BJ (cell line): ENCODE measurements around the gene TEX261. TPM values are rescaled to one million over a fixed set of nuclear protein-coding genes. Genes with fewer than 3 reads are reported as not detected.
"Not testable (repeated sequence)": the region's sequence is repeated elsewhere in the genome, so short reads cannot be mapped to it uniquely, and the experiment has no call there.

ENCODE experiments used
- CTCF ChIA-PET: fragments of 350-600 bp; formaldehyde crosslinking; extraction: SDS; loops from one replicate; lab custom pipeline; 2021; ENCODE audit warnings: antibody characterized with exemption, inconsistent platforms; lab: Yijun Ruan, JAX
- POLR2A ChIA-PET: fragments of 300-600 bp; sonication (Branson Sonifier 250); formaldehyde crosslinking; extraction: SDS; loops from one replicate; lab custom pipeline; 2021; ENCODE audit warnings: antibody characterized with exemption; lab: Charles Lee
- DNase-seq: peaks from one replicate; pipeline ENCODE4 v3.0.0-alpha.2; 2011; ENCODE audit warnings: low read depth
- H3K27me3 ChIP-seq: 2 replicates; pipeline ENCODE4 v1.6.0; 2011; ENCODE audit warnings: low read length; ENCODE audit not compliant: control insufficient read depth, insufficient read depth
- H3K36me3 ChIP-seq: 2 replicates; pipeline ENCODE4 v1.5.1; 2011; ENCODE audit warnings: low read length; ENCODE audit not compliant: control insufficient read depth, insufficient read depth
- H3K4me3 ChIP-seq: 2 replicates; pipeline ENCODE4 v1.5.1; 2011; ENCODE audit warnings: low read depth, mild to moderate bottlenecking, control low read depth, low read length
- polyA plus RNA-seq: library from polyadenylated mRNA; depleted of rRNA; stranded (reverse); fragments of >200 nt; gene quantifications from 2 replicates; pipeline ENCODE4 v1.2.3, GENCODE V29; 2011
- TF ChIP-seq, protein P1 (sequence below): IDR thresholded peaks from 2 replicates; pipeline ENCODE4 v1.5.1; 2011; ENCODE audit warnings: low read depth, mild to moderate bottlenecking, control low read depth, inconsistent platforms, low read length, moderate library complexity; ENCODE audit not compliant: insufficient read depth

The TEX261 gene
- polyA plus RNA-seq, 1 experiment = 83.2 TPM

DNA sequence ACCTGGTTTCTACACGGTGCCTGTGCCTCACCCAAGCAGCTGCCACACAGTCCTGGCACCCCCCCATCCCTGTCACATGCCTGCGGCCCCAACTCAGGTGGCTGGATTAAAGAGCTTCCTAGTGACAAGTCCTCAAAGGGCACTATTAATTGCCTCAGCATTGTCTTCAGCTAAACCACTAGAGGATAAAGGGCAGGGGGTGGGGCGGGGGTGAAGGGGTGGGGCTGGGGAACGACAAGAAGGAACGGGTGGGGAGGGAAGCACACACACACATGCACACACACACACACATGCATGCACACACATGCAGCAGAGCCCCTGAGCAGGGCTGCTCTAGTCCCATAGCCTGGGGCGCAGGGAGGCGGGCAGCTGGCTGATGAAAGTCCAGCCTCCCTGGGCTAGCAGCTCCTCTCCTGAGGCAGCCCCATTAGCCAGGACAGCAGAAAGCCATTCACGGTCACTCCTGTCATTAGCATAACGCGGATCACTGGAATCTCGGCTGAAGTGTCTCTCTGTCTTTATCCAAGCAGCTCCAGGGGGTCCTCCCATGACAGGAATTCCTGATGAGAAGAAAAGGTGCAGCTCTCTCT lies 7.4 kb upstream of the TEX261 start:
- H3K4me3 ChIP-seq = no peak overlapping the region
- peaks cover 4% of the 10 kb centered on the region for H3K27me3 ChIP-seq
- no peaks in the 10 kb centered on the region for H3K36me3 ChIP-seq
- TF ChIP-seq, protein P1, sequence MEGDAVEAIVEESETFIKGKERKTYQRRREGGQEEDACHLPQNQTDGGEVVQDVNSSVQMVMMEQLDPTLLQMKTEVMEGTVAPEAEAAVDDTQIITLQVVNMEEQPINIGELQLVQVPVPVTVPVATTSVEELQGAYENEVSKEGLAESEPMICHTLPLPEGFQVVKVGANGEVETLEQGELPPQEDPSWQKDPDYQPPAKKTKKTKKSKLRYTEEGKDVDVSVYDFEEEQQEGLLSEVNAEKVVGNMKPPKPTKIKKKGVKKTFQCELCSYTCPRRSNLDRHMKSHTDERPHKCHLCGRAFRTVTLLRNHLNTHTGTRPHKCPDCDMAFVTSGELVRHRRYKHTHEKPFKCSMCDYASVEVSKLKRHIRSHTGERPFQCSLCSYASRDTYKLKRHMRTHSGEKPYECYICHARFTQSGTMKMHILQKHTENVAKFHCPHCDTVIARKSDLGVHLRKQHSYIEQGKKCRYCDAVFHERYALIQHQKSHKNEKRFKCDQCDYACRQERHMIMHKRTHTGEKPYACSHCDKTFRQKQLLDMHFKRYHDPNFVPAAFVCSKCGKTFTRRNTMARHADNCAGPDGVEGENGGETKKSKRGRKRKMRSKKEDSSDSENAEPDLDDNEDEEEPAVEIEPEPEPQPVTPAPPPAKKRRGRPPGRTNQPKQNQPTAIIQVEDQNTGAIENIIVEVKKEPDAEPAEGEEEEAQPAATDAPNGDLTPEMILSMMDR = no peak
- CTCF ChIA-PET = interaction anchor here (1.0 to 3.3 kb wide), 19 partner anchors 10 to 212 kb away, joined by 3 to 17 read pairs (median 6); partner anchors contain the start of genes ANKRD53, FIGLA and NAGK
- POLR2A ChIA-PET = no interaction called here
- DNase-seq = no peak

DNA sequence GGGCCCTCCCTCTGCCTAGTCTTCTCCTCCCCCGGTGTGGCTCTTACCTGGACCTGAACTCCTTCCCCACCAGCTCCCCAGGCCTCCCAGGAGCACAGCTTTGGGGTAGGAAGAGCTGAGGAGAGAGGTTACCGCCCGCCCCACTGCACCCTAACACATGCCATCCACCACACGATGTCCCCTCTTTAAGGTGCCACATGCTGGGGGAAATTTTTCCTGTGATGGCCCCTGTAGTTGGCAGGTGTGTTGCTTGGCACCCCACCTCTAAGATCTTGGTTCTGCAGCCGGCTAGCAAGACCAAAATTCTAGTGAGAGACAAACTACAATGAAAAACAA lies 6.9 kb upstream of the TEX261 start:
- TF ChIP-seq, protein P1 = no peak
- Histone ChIP-seq H3K27me3 (peaks cover 4% of the 10 kb centered on the region), H3K4me3 (no peak overlapping the region), H3K36me3 (no peaks in the 10 kb centered on the region)
- ChIA-PET CTCF (interaction anchor here (0.6 to 3.3 kb wide), 22 partner anchors 10 to 697 kb away, joined by 3 to 17 read pairs (median 4); partner anchors contain the start of genes ANKRD53, FIGLA and NAGK), POLR2A (interaction anchor here (0.7 kb wide), 1 partner anchor 67 kb away, joined by 5 read pairs; the partner anchor contains the start of gene NAGK)
- DNase-seq = no peak

DNA sequence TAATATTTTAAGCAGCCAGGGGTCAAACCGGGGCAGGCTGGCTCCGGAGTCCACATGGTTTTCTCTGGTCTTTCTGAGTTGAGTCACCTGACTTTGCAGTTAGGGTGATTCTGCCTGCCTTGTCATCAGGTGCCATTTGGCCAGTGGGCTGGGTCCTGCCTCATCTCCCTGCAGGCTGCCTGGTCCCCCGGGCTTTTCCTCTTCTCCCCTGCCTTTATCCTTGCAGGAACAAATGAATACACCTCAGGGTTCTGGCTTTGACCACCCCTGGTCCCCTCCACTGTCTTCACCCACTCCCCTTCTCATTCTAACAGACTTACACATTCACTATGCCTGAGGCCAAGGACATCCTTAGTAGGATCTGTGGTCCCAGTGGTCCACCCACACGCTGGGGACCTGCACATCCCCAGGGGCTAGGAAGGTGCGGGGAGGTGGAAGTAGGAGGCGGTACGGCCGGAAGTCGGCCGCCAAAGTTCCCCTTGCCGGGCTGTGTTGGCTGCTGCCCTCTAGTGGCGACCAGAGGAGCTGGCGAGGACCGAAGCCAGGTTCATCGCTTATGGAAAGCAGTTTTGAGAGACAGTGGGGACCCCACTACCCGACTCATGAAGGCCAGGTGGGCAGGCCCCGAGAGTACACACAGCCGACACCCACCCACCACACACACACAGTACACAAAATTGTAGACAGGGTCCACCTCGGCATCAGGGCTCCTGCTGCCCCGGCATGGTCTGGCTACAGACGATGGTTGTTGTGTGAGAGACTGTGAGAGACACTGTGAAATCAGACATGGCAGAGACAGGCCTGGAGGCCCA lies 6.3 kb upstream of the TEX261 start:
- DNase-seq = no peak
- POLR2A ChIA-PET = interaction anchor here (0.7 kb wide), 1 partner anchor 67 kb away, joined by 5 read pairs; the partner anchor contains the start of gene NAGK
- Histone ChIP-seq H3K36me3 (no peaks in the 10 kb centered on the region), H3K4me3 (peak overlapping the region; percentile 17), H3K27me3 (peaks cover 4% of the 10 kb centered on the region)
- CTCF ChIA-PET = interaction anchor here (0.6 to 3.3 kb wide), 22 partner anchors 9 to 697 kb away, joined by 3 to 17 read pairs (median 4); partner anchors contain the start of genes ANKRD53, FIGLA and NAGK
- TF ChIP-seq, protein P1 = peak; percentile 96

DNA sequence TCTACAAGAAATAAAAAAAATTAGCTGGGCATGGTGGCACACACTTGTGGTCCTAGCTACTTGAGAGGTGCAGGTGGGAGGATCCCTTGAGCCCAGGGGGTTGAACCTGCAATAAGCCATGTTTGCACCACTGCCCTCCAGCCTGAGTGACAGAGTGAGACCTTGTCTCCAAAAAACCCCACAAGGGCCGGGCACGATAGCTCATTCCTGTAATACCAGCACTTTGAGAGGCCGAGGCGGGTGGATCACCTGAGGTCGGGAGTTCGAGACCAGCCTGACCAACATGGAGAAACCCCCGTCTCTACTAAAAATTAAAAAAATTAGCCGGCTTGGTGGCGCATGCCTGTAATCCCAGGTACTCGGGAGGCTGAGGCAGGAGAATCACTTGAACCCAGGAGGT lies 5.3 kb upstream of the TEX261 start:
- H3K4me3 ChIP-seq, DNase-seq, POLR2A ChIA-PET, H3K27me3 ChIP-seq, H3K36me3 ChIP-seq: not testable (repeated sequence)
- CTCF ChIA-PET = interaction anchor here (3.0 kb wide), 1 partner anchor 35 kb away, joined by 15 read pairs; no protein-coding TSS in a partner anchor

DNA sequence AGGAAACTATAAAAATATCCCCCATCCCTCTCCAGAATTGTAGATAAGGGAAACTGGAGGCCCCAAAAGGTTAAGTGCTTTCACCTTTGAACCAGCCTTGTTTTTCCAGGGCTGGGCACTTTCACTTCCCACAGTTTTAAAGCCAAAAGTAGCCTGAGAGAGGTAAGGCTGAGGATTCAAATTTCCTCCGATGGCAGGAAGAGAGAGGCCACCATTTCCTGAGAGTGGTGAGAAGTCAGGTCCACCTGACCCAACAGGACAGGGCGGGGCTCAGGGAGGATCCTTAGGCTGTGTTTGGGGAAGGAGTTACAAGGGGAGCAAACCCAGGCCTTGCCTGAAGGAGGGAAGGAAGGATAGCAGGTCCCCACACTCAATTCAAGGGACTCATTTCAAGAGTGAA lies 4.7 kb upstream of the TEX261 start:
- no peak for DNase-seq
- TF ChIP-seq, protein P1 = no peak
- H3K27me3 ChIP-seq = peaks cover 2% of the 10 kb centered on the region
- no peaks in the 10 kb centered on the region for H3K36me3 ChIP-seq
- ChIA-PET POLR2A (no interaction called here), CTCF (no interaction called here)
- H3K4me3 ChIP-seq = no peak overlapping the region

DNA sequence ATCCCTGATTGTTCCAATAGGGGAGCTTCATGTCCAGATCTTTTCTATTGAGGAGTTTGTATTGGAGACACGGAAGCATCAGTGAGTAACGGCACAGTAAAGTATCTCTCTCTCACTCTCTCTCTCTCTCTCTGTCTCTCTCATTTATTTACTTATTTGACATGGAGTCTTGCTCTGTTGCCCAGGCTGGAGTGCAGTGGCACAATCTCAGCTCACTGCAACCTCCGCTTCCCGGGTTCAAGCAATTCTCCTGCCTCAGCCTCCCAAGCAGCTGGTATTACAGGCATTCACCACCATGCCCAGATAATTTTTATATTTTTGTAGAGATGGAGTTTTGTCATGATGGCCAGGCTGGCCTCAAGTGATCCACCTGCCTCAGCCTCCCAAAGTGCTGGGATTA lies 4.2 kb upstream of the TEX261 start:
- CTCF ChIA-PET, H3K4me3 ChIP-seq, POLR2A ChIA-PET, H3K36me3 ChIP-seq, DNase-seq, H3K27me3 ChIP-seq: not testable (repeated sequence)
